Astrocyte (in vitro differentiated cells and primary cell): ENCODE measurements around the gene LTBP3. TPM values are rescaled to one million over a fixed set of nuclear protein-coding genes. Genes with fewer than 3 reads are reported as not detected.

Experiments
- DNase-seq: peaks from one replicate; pipeline ENCODE4 v3.0.0-alpha.2; 2010; ENCODE audit warnings: low read depth
- FAIRE-seq: peaks from 2 replicates; lab custom pipeline; 2011; peaks lifted over from hg19 to GRCh38; lab: Jason Lieb, UNC
- H2AFZ ChIP-seq: 2 replicates; pipeline ENCODE4 v1.6.0; 2012; ENCODE audit warnings: low read depth, low read length, inconsistent platforms
- H3K27ac ChIP-seq: 2 replicates; pipeline ENCODE4 v1.5.1; 2011; ENCODE audit warnings: low read depth, low read length, inconsistent platforms
- H3K27me3 ChIP-seq: 2 replicates; pipeline ENCODE4 v1.6.0; 2011; ENCODE audit warnings: low read length, inconsistent platforms; ENCODE audit not compliant: insufficient read depth
- H3K36me3 ChIP-seq: 2 replicates; pipeline ENCODE4 v1.5.1; 2011; ENCODE audit warnings: low read length, inconsistent platforms; ENCODE audit not compliant: insufficient read depth
- H3K4me1 ChIP-seq: 2 replicates; pipeline ENCODE4 v1.5.1; 2011; ENCODE audit warnings: low read length, inconsistent platforms; ENCODE audit not compliant: insufficient read depth
- H3K4me2 ChIP-seq: 2 replicates; pipeline ENCODE4 v1.6.0; 2012; ENCODE audit warnings: low read length, inconsistent platforms
- H3K4me3 ChIP-seq: 2 replicates; pipeline ENCODE4 v1.5.1; 2011; ENCODE audit warnings: low read depth, mild to moderate bottlenecking, low read length, inconsistent platforms; ENCODE audit not compliant: insufficient read depth
- H3K79me2 ChIP-seq: 2 replicates; pipeline ENCODE4 v1.6.0; 2012; ENCODE audit warnings: mild to moderate bottlenecking, low read length, inconsistent platforms; ENCODE audit not compliant: insufficient read depth
- H3K9ac ChIP-seq: 2 replicates; pipeline ENCODE4 v1.6.0; 2012; ENCODE audit warnings: mild to moderate bottlenecking, low read length, inconsistent platforms
- H3K9me3 ChIP-seq: 2 replicates; pipeline ENCODE4 v1.5.1; 2012; ENCODE audit warnings: low read depth, mild to moderate bottlenecking, low read length, inconsistent platforms; ENCODE audit not compliant: insufficient read depth
- H4K20me1 ChIP-seq: 2 replicates; pipeline ENCODE4 v1.6.0; 2012; ENCODE audit warnings: low read length, inconsistent platforms; ENCODE audit not compliant: insufficient read depth
- H3K27ac Mint-ChIP-seq: one replicate; pipeline ENCODE4 v1.8.0; 2021; ENCODE audit warnings: mild to moderate bottlenecking, mixed read lengths; ENCODE audit not compliant: unreplicated experiment
- H3K27me3 Mint-ChIP-seq: one replicate; pipeline ENCODE4 v1.8.0; 2021; ENCODE audit warnings: low read depth, mixed read lengths; ENCODE audit not compliant: unreplicated experiment
- H3K36me3 Mint-ChIP-seq: one replicate; pipeline ENCODE4 v1.8.0; 2021; ENCODE audit warnings: low read depth, mixed read lengths; ENCODE audit not compliant: unreplicated experiment
- H3K4me1 Mint-ChIP-seq: one replicate; pipeline ENCODE4 v1.8.0; 2021; ENCODE audit warnings: low read depth, mixed read lengths; ENCODE audit not compliant: unreplicated experiment
- H3K4me3 Mint-ChIP-seq: one replicate; pipeline ENCODE4 v1.8.0; 2021; ENCODE audit warnings: mild to moderate bottlenecking, moderate library complexity, mixed read lengths; ENCODE audit not compliant: unreplicated experiment
- H3K9me3 Mint-ChIP-seq: one replicate; pipeline ENCODE4 v1.8.0; 2021; ENCODE audit warnings: mild to moderate bottlenecking, mixed read lengths; ENCODE audit not compliant: unreplicated experiment
- CTCF ChIP-seq: IDR thresholded peaks from 2 replicates; pipeline ENCODE4 v1.5.1; 2011; ENCODE audit warnings: low read depth, mild to moderate bottlenecking, inconsistent platforms, low read length, moderate library complexity; ENCODE audit not compliant: insufficient read depth
- EZH2 ChIP-seq: IDR thresholded peaks from 2 replicates; pipeline ENCODE4 v1.6.1; 2012; ENCODE audit warnings: mild to moderate bottlenecking, low read length, inconsistent platforms; ENCODE audit not compliant: insufficient read depth
- total RNA-seq: library from RNA; stranded (reverse); gene quantifications from 2 replicates; pipeline ENCODE4 v1.2.1, GENCODE V29; 2021

Gene LTBP3
- total RNA-seq, 1 donor from 2014 or later, result 33.2 TPM

GRCh38 chr11:65586676-65587075 lies 28.5 kb upstream of the LTBP3 start:
- Histone ChIP-seq H4K20me1 (peaks cover 37% of the 10 kb centered on the region), H3K9me3 (no peaks in the 10 kb centered on the region), H3K4me2 (no peak overlapping the region), H2AFZ (no peak overlapping the region), H3K9ac (no peak overlapping the region), H3K27me3 (peaks cover 5% of the 10 kb centered on the region), H3K4me3 (no peak overlapping the region), H3K36me3 (no peaks in the 10 kb centered on the region), H3K79me2 (no peaks in the 10 kb centered on the region), H3K27ac (no peak overlapping the region), H3K4me1 (peaks cover 8% of the 10 kb centered on the region)
- FAIRE-seq, result no peak
- H3K9me3 Mint-ChIP-seq, result peaks cover 3% of the 10 kb centered on the region
- TF ChIP-seq EZH2 (no peak), CTCF (no peak)
- no peak for DNase-seq
- peaks cover 6% of the 10 kb centered on the region for H3K4me1 Mint-ChIP-seq
- peaks cover 10% of the 10 kb centered on the region for H3K36me3 Mint-ChIP-seq
- H3K27ac Mint-ChIP-seq, result peak overlapping the region; percentile 58
- H3K4me3 Mint-ChIP-seq, result no peak overlapping the region
- peaks cover 44% of the 10 kb centered on the region for H3K27me3 Mint-ChIP-seq

GRCh38 chr11:65586247-65586630 lies 28.1 kb upstream of the LTBP3 start:
- Histone ChIP-seq H4K20me1 (peaks cover 37% of the 10 kb centered on the region), H3K4me1 (peaks cover 7% of the 10 kb centered on the region), H3K36me3 (no peaks in the 10 kb centered on the region), H2AFZ (no peak overlapping the region), H3K4me3 (no peak overlapping the region), H3K27ac (no peak overlapping the region), H3K4me2 (no peak overlapping the region), H3K27me3 (peaks cover 5% of the 10 kb centered on the region), H3K9me3 (no peaks in the 10 kb centered on the region), H3K9ac (no peak overlapping the region), H3K79me2 (no peaks in the 10 kb centered on the region)
- TF ChIP-seq EZH2 (no peak), CTCF (no peak)
- Mint-ChIP-seq H3K4me3 (no peak overlapping the region), H3K9me3 (peaks cover 3% of the 10 kb centered on the region), H3K36me3 (peaks cover 11% of the 10 kb centered on the region), H3K27ac (peak overlapping the region; percentile 58), H3K4me1 (peaks cover 6% of the 10 kb centered on the region), H3K27me3 (peaks cover 46% of the 10 kb centered on the region)
- FAIRE-seq (no peak), DNase-seq (no peak)

GRCh38 chr11:65585396-65586246 lies 27.5 kb upstream of the LTBP3 start:
- Histone ChIP-seq H3K9ac (no peak overlapping the region), H3K27me3 (peaks cover 5% of the 10 kb centered on the region), H2AFZ (no peak overlapping the region), H3K4me1 (peaks cover 7% of the 10 kb centered on the region), H4K20me1 (peaks cover 38% of the 10 kb centered on the region), H3K4me3 (no peak overlapping the region), H3K27ac (no peak overlapping the region), H3K9me3 (no peaks in the 10 kb centered on the region), H3K79me2 (no peaks in the 10 kb centered on the region), H3K4me2 (no peak overlapping the region), H3K36me3 (no peaks in the 10 kb centered on the region)
- Mint-ChIP-seq H3K4me3 (no peak overlapping the region), H3K9me3 (peaks cover 3% of the 10 kb centered on the region), H3K4me1 (peaks cover 6% of the 10 kb centered on the region), H3K36me3 (peaks cover 11% of the 10 kb centered on the region), H3K27me3 (peaks cover 46% of the 10 kb centered on the region), H3K27ac (no peak overlapping the region)
- DNase-seq (no peak), FAIRE-seq (no peak)
- no peak for TF ChIP-seq CTCF
